GM18517 (cell line): ENCODE results near the gene NFE2L3.
"Not testable (repeated sequence)": the region's sequence is repeated elsewhere in the genome, so short reads cannot be mapped to it uniquely, and the experiment has no call there.

Experiments
- ATAC-seq: cut with Tn5 transposase; IDR thresholded peaks from one replicate; pipeline ENCODE4 v1.9.1; 2021; ENCODE audit warnings: mild to moderate bottlenecking, moderate library complexity; ENCODE audit not compliant: unreplicated experiment

The NFE2L3 gene, protein sequence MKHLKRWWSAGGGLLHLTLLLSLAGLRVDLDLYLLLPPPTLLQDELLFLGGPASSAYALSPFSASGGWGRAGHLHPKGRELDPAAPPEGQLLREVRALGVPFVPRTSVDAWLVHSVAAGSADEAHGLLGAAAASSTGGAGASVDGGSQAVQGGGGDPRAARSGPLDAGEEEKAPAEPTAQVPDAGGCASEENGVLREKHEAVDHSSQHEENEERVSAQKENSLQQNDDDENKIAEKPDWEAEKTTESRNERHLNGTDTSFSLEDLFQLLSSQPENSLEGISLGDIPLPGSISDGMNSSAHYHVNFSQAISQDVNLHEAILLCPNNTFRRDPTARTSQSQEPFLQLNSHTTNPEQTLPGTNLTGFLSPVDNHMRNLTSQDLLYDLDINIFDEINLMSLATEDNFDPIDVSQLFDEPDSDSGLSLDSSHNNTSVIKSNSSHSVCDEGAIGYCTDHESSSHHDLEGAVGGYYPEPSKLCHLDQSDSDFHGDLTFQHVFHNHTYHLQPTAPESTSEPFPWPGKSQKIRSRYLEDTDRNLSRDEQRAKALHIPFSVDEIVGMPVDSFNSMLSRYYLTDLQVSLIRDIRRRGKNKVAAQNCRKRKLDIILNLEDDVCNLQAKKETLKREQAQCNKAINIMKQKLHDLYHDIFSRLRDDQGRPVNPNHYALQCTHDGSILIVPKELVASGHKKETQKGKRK

DNA sequence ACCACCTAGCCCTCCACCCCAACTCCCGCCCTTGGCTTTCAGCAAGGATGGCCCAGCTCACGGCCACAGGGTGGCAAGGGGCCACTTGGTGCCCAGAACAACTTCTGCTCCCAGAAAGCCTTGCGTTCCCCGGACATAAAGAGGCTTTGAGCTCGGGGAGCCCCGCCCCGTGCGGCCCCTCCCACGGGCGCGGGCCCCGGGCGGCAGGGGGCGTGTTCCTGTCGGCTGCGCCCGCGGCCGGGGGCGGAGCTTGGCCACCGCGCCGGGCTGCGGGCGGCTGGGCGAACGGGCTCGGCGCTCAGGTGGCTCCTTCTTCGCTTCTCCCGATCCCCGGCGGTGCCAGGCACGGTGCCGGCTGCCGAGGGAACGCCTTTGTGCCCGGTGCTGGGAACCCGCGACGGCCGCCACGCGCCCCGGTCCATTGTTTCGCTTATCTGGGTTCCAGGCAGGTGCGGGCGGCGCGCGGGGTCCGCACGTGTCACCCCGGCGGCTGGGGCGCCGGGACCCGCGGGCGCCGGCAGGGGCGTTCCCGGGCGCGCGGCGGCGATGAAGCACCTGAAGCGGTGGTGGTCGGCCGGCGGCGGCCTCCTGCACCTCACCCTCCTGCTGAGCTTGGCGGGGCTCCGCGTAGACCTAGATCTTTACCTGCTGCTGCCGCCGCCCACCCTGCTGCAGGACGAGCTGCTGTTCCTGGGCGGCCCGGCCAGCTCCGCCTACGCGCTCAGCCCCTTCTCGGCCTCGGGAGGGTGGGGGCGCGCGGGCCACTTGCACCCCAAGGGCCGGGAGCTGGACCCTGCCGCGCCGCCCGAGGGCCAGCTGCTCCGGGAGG lies at the start of gene NFE2L3:
Gene NFE2L3, plus strand, starts transcription at position 246 of the 829 bp plus-strand sequence. Its CDS starts 301 bp downstream, at position 547.
- ATAC-seq = peak; percentile 71

DNA sequence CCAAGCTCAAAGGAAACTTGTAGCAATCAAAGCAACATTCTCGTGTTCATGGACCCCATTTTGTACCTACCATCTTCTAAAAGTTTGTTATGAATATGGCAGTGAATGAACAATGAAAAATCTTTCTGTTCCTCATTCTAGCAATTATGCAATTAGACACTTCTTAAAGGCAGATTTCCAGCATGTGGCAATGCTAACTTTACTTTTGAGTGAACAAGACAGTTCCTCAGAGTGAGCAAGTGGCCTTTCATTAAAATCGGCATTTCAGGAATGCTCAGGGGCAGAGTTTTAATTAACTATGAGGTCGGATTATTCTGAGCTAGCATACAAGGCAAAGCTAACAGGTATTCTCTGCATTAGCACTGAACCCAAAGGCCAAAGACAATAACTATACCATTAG lies 48.4 kb upstream of the NFE2L3 start:
- ATAC-seq = no peak

DNA sequence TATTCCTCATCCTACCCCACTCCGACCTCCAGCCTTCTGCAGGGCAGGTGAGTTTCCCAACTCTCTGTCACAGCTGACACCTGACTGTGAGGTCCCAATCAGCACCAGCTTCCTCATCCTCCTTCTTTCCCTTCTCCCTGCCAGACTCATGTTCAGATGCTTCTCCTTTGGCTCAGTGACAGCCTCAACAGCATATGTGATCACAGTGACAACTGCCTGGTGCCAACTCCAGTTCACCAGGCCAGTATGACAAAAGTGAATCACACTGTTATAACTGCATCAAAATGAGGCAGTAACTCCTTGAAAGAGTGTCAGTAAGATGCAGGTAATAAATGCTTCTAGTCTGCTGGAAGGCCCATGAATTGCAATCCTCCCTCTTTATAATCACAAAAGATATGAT lies 46.8 kb upstream of the NFE2L3 start:
- ATAC-seq = no peak

DNA sequence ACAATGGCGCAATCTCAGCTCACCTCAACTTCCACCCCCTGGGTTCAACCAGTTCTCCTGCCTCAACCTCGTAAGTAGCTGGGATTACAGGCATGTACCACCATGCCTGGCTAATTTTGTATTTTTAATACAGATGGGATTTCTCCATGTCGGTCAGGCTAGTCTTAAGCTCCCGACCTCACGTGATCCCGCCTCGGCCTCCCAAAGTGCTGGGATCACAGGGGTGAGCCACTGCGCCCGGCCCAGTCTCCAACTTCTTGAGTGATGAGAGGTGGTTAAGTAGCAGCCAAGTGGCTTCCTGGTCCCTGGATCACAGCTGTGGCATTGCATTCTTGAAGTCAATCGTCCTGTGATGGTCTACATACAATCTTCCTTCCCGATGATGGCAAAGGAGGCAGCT lies 46.1 kb upstream of the NFE2L3 start:
- no peak for ATAC-seq

DNA sequence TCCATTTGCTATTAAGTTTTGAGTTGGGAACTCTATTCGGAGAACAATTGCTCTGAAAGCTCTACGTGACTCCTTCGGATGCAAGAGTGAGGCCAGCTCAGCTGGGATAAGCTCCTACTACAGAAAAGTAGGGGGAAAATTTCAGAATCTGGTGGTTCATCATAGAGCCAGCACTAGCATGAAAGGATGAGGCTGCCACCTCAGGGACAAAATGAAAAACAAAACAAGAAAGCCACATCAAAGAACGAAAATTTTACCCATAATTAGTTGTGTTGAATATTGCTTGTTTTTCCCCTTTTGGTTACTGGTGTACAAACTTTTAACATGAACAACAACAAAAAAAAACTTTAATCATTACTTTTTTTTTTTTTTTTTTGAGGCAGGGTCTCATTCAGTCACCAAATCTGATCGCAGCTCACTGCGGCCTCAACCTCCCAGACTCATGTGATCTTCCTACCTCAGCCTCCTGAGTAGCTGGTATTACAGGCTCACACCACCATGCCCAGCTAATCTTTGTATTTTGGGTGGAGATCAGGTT lies 39.7 kb upstream of the NFE2L3 start:
- no peak for ATAC-seq

DNA sequence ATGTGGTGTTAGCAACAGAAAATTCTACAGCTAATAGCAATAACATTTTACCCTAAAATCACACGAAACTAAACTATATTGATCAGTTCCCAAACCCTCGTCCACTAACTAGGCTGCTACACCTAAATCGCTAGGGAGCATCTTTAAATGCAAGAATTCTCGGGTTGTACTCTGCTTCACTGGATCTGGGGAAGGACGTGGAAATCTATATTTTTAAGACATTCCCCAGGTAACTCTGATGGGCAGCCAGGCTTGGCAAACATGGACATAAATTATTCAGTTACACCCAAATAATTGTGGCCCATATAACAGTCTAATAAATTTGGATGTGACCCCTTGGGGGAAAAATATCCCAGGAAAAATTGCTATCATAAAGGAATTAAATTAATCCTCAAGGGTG lies 36.3 kb upstream of the NFE2L3 start:
- ATAC-seq = no peak

DNA sequence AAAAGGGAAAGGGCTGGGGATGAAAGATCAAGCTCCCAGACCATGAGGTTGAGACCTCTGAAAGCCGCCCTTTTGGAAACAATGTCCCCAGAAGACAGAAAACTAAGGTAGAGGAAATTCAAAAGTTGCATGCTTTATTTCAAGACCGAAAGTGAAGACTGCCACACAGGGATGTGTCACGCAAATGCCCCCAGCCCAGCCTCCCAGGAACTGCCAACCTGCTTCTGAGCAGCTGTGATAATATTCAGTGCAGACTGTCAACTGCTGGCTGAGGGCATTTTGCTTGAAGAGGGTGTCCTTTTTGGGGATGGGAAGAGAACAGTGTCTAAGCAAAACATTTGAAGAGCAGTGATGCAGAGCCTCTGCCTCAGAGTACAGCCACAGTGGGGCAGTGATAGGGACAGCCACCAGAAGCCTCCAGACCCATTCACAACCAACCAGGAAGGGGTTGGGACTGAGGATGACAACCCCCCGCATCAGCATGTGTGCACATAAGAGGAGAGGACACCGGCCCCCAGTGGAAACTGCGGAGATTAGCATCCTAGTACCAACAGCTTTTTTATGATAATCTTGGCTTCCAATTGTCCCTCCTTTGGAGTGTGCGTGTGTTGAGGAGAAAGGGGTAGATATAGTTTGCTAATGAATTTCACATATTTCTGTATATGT lies 34.7 kb upstream of the NFE2L3 start:
- ATAC-seq = no peak

DNA sequence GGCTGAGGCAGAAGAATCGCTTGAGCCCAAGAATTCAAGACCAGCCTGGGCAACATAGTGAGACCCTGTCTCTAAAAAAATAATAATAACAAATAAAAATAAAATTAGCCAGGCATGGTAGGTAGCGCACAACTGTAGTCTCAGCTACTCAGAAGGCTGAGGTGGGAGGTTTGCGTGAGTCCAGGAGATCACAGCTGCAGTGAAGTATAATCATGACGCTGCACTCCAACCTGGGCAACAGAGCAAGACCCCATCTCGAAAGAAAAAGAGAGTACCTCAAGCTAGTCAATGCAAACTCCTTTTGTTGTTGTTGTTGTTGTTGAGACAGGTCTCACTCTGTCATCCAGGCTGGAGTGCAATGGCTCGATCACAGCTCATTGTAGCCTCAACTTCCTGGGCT lies 34.0 kb upstream of the NFE2L3 start:
- no peak for ATAC-seq

DNA sequence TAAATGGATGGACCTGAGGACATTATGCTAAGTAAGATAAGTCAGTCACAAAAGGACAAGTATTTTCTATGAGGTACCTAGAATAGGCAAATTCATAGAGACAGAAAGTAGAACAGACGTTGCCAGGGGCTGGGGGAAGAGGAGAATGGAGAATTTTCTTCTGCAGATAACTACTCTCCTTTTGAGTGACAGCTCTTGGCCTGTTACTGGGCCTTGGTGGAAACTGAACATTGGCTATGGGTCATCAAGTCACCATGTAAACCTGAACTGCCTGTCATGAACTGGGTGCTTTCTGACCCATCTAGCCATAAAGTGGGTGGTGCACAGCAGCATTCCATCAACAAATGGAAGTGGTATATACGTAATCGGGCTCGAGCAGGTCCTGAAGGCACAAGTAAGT lies 29.3 kb upstream of the NFE2L3 start:
- no peak for ATAC-seq

DNA sequence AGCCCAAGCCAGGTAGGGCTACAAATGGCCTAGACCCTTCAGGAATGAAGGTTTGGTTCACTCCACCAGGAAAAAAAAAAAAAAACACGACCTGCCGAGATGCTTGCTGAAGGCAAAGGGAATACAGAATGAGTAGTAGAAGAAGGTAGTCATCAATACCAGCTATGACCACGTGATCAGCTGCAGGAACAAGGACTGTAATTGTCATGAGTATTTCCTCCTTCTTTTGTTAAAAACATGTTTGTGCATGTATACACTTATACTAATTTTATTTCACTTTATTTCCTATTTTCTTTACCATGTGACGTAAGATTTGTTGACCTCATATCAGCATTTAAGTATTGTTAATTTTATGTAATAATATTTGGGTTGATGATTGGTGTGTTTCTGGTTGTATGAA lies 27.2 kb upstream of the NFE2L3 start:
- ATAC-seq = not testable (repeated sequence)

DNA sequence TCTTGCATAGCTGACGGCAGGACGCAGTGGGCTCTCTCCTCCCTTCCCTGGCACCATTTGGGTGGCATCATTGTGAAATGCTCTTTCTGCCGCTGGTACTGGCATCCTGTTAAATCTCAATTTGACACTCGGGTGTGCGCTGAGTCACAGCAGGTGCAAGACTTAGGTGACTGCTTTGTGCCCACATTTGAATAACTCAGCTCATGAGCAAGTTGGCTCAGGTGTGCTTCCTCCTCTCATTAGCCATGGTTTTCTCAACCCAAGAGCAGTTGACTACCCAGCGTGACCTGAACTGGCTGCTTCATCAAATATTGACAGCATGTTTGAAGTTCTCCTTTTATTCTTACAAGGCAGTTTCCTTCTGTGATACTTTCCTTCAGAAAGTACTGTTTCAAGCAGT lies 24.6 kb upstream of the NFE2L3 start:
- ATAC-seq = no peak

DNA sequence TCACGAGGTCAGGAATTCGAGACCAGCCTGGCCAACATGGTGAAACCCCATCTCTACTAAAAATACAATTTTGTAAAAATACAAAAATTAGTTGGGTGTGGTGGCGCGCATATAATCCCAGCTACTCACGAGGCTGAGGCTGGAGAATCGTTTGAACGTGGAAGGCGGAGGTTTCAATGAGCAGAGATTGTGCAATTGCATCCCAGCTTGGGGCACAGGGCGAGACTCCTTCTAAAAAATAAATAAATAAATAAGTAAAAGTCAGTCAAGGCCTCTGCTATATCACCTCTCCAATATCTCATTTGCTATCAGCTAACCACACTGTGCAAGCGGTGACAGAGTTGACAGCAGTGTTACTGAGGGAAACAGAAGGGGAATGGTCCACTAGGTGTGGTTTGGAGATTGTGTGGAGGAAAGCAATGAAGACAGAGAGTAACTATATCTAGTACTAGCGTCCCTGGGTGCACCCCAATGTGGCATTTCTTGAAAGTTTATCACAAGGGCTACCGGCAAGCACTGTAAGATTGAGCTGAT lies 20.9 kb upstream of the NFE2L3 start:
- no peak for ATAC-seq

DNA sequence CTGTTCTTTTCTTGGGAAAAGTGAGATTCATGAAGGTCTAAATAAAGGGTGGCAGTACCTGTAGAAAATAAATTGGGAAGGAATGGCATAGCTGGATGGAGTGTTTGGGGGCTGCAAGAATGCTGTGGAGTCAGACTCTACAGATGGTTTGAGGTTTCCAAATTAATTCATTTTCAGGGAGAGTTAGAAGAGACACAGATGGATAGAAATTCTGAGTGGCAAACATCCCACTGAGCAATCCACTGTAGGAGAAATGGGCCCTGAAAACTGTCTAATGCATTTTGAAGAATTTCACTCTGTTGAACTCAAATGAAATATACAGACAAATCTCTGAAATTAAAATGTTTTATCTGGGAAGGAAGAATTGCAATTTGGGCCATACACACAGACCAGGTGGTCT lies 16.9 kb upstream of the NFE2L3 start:
- no peak for ATAC-seq

DNA sequence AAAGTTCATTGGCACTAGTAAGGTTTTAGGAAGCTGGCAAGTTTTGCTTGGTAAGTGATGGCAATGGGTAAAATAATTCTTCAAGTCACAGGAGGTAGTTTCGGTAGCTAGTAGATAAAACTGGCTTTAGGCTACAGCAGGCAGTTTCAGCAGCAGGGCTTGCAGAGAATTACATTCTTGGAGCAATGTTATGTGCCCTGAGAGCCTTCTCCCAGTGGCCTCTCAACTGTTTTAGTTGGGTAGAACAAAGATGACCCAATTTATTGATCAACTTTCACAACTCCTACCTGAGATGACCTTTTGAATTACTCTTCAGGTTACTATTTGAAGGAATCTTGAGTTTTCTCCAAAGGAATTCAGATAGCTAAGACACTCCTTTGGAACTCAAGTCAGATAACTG lies 16.4 kb upstream of the NFE2L3 start:
- no peak for ATAC-seq

DNA sequence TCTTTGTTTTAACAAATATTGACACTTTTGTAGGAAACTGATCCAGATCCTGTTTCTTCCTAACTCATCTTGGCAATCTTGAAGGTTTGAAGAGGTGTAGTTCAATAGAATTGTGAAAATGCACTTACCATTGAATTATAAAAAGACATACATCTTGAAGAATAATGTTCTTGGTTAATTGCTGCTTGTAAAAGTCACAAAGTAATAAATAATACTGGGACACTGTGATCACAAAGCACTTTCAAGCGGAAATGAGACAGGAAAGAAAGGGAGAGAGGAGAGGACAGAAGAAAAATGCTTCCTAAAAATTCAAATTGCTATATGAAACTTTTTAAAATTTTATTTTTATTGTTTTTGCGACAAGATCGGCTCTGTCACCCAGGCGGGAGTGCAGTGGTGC lies 15.2 kb upstream of the NFE2L3 start:
- ATAC-seq = no peak

DNA sequence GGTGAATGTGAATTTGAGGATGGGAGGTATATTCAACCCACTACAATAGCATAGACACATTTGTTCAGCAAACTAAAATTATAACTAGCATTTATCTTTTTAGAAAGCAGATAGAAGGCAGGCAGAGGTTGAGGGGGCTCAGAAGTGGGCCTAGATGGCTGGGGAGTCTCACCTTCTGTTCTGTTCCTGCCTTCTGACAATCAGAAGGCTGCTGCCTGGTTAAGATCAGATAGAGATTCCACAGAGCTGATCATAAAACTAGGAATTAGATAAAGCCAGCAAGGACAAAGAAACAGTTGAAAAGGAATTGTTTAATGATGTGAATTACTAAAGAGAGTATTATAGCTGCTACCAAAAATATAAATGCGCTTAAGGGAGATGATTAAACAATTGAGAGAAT lies 11.6 kb upstream of the NFE2L3 start:
- no peak for ATAC-seq

DNA sequence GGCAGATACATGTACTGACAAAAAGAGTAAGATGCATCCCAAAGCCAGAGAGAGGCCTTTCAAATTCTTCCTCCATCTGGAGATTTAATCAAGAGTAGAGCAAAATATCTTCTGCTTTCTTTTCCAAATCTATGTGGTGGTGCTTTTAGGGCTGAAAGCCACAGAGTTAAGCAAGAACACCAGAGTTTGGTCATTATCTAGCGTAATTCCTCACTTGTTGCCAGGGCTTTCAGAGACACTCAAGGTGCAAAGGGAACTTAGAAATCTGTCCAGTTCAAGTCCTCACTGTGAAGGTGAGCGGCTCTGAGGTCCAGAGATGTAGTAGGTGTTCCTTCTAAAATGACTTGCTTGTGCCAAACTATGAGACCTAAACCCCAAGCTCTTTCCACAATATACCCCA lies 10.9 kb upstream of the NFE2L3 start:
- ATAC-seq = no peak

DNA sequence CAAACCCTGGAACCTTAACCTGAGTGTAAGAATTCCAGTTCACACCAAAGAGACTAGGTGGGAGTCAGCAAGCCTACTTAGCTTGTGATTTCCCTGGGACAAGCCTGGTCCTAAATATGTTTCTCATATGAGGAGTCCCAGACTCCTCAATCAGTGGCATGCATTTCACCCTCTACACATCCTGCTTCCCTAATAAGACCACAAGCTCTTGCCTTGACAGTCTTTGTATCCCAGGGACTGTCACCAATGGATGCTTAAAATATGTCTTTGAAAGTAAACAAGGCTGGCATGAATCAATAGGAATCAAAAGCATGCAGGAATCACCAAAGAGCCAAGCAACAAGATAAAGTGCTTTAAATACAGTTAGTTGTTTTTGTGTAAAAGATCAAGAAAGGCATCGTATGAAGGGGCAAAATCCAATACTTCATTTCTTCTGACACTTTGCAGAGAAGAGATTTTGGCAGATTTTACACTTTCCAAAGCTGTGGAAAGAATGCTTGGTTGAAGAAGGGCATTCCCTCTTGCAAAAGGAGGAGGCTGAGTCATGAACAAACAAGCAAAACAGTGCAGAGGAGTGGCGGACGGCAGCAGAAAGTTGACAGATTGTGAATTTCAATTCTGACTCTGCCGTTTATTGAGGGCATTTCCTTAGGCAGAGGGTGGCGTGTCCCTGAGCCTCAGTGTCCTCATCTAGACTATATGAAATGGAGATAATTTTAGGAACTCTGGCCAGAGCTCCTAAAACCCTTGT lies 8.5 kb upstream of the NFE2L3 start:
- ATAC-seq = no peak

DNA sequence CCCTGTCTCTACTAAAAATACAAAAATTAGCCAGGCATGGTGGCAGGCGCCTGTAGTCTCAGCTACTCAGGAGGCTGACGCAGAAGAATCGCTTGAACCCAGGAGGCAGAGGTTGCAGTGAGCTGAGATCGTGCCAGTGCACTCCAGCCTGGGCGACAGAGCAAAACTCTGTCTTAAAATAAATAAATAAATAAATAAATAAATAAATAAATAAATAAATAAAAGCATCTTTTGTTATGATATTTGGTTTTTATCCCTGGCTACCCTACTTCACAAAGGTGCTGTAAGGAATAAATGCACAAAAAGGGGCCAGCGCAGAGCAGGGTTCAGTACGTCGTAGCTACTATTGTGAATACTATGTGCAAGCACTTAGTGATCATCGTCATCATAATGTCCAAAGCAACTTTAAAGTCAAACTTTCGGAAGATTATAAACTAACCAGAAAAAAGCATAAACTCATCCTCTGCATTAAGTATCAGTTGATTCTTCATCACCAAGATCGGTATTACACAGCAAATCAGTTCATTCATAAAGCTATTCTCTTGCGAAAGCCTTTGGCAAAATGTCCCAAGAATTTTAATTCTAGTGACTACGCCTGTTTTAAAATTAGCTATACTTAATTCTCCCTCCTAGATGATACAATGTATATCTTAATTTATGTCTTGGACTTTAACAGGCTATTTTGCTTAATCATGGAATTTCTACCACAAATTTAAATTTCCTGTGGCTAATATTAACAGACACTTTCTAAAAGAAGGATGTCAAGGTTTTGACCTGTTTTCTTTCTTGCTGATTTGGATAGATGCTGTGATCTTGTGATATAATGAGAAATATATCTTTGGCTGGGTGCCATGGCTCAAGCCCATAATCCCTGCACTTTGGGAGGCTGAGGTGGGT lies 7.6 kb upstream of the NFE2L3 start:
- no peak for ATAC-seq
